ENCODE data around the gene B4GALNT3.
"Not testable (repeated sequence)": the region's sequence is repeated elsewhere in the genome, so short reads cannot be mapped to it uniquely, and the experiment has no call there.

The B4GALNT3 gene

DNA sequence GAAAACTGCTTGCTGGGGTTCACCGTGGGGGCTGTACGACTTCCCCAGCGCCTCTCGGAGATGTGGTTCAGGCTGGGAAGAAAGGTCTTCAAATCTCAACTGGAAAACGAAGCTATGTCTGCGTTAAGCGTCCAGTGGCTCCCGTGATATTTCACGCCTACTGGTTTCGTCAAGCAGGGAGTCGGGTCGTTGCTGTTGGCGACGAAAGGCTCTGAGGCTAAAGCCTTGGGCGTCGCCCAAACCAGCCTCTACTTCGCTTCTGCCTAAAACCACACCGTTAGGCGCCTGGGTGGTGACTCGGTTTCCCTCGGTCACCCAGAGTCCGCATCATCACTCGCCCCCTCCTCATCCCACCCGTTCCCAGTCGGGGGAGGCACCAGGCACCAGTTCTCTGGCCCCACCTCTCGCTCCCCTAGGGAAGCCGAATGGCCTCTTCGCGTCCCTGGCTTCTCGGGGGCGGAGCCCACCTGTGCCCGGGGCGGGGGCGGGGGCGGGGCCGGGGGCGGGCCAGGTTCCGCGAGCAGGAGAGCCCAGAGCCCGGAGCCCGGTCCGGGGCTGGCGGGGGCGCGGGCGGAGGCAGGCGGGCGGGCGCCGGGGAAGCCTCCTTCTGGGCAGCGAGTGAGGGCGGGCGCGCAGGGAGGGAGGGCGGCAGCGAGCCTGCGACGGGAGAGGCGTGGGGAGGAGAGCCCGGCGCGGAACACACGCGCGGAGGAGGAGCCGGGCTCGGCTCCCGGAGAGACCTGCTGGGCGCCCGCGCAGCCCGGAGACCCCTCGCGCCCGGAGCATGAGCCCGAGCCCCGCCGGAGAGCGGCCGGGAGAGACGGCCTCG, at the start of gene B4GALNT3:
Gene B4GALNT3, plus strand, starts transcription at position 510 of the 829 bp plus-strand sequence. CDS start 438 bp downstream, outside the sequence.
- no peak for DNase-seq (ENCODE audit: low read depth in 1 of 2, low spot score in 1 of 2)

DNA sequence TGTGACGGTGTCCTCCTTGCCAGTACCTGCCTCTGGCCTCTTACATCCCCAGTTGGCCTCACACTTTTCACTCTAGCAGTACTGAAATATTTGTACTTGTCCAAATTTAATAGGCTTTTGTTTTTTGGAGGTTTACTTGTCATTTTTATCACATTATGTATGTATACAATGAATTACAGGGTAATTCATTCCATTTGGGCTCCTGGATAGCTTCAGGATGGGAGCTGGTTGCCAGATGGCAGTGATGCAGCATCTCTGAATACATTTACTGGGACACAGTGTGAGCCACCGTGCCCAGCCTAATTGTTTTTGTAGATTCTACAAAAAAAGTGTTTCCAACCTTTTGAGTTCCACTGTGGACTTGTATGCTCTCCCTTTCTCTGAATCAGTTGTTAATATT, 44.9 kb upstream of the B4GALNT3 start:
- no peak for DNase-seq (ENCODE audit: low read depth in 1 of 2, low spot score in 1 of 2)

DNA sequence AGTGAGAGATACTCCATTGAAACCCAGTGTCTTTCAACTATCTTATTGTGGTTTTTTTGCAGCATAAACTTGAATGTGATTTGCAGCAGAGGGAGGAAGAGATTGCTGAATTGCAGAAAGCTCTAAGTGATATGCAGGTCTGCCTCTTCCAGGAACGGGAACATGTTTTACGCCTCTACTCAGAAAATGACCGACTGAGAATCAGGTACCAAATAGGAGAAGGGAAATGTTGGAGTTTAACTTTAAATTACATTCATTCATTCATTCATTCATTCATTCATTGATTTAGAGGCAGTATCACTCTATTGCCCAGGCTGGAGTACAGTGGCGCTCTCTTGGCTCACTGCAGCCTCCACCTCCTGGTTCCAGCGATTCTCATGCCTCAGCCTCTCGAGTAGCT, 41.3 kb upstream of the B4GALNT3 start:
- DNase-seq (ENCODE audit: low read depth in 1 of 2, low spot score in 1 of 2): no peak

DNA sequence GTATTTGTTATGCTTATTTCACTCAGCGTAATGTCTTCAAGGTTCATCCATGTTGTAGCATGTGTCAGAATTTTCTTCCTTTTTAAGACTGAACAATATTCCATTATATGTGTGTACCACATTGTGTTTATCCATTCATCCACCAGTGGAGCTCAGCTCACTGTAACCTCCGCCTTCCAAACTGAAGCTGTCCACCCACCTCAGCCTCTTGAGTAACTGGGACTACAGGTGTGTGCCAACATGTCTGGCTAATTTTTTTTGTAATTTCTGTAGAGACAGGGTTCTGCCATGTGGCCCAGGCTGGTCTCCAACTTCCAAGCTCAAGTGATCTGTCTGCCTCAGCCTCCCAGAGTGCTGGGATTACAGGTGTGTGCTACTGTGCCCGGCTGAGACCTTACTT, 37.2 kb upstream of the B4GALNT3 start:
- no peak for DNase-seq (ENCODE audit: low read depth in 1 of 2, low spot score in 1 of 2)

DNA sequence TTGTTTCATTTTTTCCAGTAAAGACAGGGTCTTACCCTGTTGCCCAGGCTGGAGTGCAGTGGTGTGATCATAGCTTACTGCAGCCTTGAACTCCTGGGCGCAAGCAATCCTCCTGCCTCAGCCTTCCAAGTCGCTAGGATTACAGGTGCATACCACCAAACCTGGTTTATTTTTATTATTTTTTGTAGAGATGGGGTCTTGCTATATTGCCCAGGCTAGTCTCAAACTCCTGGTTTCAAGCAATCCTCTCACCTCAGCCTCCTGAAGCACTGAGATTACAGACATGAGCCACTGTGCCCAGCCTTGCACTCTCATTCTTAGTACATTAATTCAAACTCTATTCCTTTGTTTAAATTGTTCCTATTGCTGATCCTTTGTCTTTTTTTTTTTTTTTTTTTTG, 24.0 kb upstream of the B4GALNT3 start:
- DNase-seq (ENCODE audit: low read depth in 1 of 2, low spot score in 1 of 2): not testable (repeated sequence)

DNA sequence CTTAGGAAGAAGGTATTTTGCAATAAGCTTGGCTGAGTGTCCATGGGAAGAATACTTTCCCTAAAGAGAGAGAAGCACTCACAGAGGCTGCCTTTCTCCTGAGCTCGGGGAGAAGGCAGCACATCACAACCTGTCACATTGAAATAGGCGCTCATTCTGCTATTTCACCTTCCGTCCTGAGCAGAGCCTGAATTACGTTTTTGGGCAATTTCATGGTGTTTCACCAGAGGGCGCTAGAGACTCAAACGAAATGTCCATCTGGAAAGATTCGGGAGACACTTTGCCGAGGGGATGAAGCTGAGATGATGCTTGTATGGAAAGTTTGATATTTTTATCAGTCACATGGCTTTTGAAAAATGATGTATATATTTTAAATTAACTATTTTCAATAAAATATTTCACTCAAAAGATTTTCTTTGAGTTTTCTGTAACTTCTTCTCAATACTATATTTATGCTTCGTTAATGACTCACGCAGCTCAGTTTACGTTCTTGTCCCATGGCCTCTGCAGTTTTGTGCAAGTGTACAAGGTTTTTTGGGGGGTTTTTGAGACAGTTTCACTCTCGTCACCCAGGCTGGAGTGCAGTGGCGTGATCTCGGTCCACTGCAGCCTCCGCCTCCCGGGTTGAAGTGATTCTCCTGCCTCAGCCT, 17.4 kb upstream of the B4GALNT3 start:
- no peak for DNase-seq (ENCODE audit: low read depth in 1 of 2, low spot score in 1 of 2)

DNA sequence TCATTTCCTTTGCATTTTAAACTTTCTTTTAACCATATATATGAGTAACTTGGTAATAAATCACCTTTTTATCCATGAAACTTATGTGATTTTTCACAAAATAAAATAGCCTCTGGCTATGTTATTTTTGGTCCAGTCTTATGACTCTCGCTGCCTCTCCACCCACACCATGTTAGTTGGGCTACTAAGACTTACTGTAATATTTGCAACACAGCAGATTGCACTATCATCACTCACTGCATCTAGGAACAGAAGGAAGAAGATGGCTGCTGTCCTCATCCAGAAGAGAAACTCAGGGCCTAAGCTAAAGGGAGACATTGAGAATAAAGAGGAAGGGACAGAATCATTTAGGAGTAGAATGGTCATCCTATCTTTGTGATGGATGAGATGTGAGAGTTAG, 12.6 kb upstream of the B4GALNT3 start:
- no peak for DNase-seq (ENCODE audit: low read depth in 1 of 2, low spot score in 1 of 2)

DNA sequence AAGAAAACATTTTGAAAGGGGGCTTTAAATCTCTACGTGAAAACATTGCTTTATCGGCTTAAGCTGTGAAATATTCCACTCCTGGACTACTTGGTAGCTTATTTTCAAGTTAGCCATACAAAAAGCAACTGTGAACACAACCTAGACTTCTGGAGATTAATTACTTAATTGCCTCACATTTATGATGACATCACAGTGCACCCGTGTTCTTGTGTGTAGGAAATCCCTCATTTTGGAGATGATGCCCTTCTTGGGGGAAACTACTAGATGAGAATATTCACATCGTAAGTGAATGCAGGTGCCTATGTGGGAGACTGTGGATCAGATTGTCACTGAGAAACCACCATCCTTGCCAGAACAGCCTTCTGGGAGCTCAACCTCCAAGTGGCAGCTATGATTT, 10.5 kb upstream of the B4GALNT3 start:
- DNase-seq (ENCODE audit: low read depth in 1 of 2, low spot score in 1 of 2): no peak

DNA sequence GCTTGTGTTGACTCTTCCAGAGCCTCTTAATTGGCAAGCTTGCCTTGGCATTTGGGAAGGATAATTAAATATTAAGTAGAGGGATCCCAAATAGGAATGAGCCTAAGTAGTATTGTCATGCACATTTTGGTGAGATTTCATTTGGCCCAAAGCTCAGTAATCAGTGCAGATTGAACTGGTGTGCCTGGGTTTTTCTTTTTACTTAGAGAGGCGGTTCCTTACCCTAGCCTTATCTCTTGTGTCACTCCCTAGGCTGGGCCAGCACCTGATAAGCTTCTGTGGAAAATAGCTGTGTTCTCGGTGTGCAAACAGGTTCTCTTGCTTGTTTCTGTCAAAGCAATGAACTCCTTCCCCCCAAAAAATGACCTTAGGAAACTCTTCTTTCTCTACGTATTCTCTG, 9.3 kb upstream of the B4GALNT3 start:
- DNase-seq (ENCODE audit: low read depth in 1 of 2, low spot score in 1 of 2): no peak

DNA sequence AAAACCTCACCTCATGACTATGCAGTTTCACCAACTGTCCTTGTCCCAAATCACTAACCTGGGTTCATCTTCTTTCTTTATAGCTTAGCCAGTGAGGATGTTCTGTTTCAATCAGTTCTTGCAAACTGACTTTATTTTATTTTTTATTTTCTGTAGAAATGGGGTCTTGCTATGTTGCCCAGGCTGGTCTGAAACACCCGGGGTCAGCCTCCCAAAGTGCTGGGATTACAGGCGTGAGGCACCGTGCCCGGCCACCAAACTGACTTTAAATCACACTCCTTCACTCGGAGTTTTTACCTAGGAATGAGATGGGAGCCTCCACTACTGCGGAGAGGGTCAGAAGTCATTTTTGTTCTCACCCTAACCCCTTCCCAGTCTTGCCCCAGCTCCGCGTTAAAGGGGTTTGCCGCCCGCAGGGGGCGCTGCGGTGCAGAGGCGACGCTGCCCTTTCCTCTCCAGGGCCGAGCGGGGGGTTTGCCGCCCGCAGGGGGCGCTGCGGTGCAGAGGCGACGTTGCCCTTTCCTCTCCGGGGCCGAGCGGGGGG, 7.0 kb upstream of the B4GALNT3 start:
- DNase-seq (ENCODE audit: low read depth in 1 of 2, low spot score in 1 of 2): peak in 1 of 2 donors; percentile 23

DNA sequence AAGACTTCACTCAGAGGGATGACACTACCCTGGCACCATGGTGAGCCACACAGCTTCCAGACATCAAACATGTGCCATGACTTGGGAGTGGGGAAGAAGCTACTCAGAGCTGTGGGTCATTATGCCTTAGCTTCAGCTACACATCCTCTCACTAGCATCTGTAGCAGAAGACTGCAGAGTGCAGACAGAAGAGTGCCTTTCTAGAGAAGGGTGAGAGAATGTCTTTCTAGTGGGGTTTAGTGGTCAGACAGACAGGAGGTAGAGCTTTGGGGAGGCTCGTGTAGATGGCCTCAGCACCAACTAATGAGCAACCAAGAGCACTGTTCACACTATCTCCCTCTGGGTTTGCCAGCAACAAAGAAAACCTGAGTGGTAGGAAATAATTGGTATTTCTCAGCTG, 4.9 kb upstream of the B4GALNT3 start:
- DNase-seq (ENCODE audit: low read depth in 1 of 2, low spot score in 1 of 2): no peak

DNA sequence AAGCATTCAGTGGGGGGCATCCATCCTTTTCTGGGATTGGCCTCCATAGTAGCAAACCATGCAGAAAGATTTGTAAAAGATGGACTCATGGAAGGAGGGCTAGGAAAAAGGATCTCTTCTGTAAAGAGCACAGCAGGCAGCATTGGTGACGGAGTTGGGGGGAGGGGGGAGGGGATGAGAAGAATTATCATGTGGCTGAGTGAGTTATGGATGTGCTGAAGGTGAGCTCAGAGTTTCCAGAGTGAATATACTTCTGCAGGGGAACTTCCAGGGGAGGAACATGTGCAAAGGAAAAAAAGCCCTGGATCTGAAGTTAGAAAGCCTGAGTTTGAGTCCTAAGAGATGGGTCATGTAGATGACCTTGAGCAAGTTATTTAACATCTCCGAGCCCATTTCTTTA, 3.9 kb upstream of the B4GALNT3 start:
- no peak for DNase-seq (ENCODE audit: low read depth in 1 of 2, low spot score in 1 of 2)

DNA sequence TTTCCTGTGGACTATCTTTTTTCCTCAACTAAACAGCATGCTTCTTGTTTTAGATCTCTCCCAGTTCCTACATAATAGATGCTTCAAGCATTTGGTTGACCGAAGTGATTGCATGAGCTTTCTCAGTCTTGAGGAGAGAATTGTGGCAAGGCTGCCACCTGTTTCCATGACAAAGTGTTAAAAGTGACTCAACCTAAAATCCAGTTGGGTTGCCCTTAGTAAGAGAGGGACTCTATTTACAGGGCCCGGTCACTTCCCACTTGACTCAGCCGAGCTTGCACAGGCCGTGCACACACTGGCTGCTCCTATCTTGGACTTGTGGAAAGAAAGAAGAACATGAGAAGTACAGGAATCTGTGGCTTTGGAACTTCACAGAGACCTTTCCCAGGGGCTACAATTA, 2.1 kb upstream of the B4GALNT3 start:
- DNase-seq (ENCODE audit: low read depth in 1 of 2, low spot score in 1 of 2): no peak

DNA sequence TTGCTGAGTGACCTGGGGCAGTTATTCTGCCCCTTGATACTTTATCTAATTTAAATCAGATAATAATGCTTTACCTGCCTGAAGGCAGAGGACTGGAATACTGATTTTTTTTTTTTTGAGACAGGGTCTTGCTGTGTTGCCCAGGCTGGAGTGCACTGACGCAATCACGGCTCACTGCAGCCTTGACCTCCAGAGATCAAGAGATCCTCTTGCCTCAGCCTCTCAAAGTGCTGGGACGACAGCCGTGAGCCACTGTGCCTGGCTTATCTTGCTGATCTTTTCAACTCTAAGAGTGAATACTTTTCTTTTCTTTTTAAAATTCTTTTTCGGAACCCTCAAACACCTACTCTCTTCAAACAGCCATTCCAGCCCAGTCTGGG, 699 bp upstream of the B4GALNT3 start:
- no peak for DNase-seq (ENCODE audit: low read depth in 1 of 2, low spot score in 1 of 2)

DNA sequence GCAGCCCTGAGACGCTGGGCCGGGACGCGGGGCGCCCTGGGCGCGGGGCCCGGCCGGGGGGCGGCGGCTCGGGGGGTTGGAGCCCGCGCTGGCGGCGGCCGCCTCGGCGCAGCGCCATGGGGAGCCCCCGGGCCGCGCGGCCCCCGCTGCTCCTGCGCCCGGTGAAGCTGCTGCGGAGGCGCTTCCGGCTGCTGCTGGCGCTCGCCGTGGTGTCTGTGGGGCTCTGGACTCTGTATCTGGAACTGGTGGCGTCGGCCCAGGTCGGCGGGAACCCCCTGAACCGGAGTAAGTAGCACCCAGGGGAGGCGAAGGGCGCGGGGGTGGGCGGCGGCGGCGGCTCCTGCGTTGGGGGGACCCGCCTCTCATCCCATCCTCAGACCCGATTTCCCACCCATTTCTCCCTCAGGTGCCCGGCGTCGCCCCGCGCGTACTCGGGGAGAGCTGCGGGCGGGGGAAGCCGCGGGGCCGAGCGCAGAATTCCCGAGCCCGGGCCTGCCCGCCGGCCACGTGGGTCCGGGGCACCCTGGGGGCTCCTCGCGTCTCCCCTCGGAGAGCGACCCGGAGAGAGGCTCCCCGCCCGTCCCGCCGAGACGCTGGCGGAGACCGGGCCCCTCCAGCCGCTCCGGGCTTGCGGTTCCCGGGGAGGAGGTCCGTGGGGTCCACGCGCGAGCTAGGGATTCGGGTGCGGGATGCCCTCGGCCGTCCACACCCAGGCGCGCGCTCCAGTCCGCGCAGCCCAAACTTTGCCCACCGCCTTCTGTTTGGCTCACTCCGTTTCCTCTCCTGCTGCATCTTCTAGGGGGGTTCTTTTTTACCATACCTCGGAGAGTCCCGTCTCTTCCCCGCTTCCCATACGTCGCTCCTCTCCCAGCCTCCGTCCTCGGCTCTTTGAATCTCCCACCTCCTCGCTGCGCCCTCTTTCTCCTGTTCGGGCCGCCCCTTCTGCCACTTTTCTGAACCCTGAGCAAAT, 807 bp downstream of the B4GALNT3 start:
- DNase-seq (ENCODE audit: low read depth in 1 of 2, low spot score in 1 of 2): no peak

DNA sequence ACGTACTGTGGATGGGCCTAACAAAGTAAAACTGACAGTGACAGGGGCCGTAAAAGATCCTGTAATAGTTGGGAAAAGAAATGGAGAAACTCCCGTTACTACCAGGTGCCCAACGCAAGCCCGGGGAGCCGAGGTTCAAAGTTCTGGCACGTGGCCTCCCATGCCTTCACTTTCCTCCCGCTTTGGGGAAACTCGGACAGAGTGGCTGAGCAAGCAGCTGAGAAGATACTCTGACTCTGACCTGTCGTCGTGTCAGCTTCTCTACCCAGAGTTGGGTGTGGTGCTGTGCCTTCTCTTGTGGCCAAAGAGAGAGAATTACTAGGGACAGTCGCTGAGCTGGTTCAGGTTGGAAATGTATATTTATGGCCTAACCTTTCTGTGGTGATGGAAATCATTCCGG, 1.7 kb downstream of the B4GALNT3 start:
- no peak for DNase-seq (ENCODE audit: low read depth in 1 of 2, low spot score in 1 of 2)

DNA sequence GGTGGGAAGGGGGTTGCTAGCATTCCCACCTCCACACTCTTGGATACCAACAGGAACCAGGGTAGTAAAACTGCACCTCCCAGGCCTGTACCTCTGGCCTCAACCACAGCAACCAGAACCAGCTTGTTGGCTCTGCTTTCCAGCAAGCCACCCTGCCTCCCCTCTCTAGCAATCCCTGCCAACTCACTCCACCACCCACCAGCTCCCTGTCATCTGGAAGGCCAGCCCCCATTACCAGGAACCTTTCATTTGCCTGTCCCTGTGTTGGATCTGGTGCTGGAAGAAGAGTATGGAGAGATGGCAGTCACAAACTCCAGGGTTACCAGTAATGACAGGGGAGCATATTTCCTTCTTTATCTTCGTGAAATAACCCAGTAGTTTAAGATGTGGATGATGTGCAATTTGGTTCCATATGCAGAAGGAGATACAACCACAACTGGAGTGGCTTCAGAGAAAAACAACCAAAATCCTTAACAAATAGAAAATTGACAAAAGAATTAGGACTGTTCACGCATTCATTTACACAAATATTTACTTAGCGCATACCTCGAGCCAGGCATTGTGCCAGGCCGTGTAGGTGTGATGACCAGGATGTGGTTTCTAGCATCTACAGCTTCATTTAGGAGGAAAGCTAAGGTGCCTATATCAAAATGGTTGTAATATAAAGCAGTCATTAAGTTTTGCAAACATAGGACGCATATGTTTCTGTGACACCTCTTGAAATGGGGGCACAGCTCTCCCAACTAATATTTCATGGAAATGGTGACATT, 3.4 kb downstream of the B4GALNT3 start:
- no peak for DNase-seq (ENCODE audit: low read depth in 1 of 2, low spot score in 1 of 2)

DNA sequence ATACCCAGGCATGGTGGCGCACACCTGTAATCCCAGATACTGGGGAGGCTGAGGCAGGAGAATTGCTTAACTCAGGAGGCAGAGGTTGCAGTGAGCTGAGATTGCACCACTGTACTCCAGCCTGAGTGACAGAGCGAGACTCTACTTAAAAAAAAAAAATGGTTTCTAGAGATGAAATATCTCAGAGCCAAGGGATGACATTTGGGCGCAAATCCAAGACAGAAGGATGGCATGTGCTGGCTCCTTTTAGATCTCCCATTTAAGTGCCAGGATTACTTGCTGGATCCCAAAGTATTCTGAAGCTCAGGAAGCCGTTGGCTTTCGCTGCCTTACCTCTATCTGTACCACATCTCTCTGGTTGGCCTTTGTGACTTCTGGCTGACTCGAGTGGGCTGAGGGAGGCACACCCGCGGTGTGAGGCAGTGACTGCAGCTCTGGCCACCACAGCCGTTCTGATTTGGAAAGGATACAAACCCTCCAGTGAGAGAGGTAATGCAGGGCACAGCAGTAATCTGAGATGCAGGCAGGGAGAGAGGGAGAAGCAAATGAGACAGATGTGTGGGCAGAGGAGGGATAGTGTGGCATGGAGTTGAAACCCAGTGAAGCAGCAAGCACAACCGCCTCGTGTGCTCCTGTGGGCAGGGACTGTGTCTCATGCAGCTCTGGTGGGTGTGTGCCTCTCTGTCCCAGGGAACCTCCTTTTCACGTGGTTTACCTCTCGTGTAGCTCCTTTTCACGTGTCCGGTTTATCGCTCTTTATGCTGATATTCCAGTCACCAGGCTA, 4.9 kb downstream of the B4GALNT3 start:
- no peak for DNase-seq (ENCODE audit: low read depth in 1 of 2, low spot score in 1 of 2)

DNA sequence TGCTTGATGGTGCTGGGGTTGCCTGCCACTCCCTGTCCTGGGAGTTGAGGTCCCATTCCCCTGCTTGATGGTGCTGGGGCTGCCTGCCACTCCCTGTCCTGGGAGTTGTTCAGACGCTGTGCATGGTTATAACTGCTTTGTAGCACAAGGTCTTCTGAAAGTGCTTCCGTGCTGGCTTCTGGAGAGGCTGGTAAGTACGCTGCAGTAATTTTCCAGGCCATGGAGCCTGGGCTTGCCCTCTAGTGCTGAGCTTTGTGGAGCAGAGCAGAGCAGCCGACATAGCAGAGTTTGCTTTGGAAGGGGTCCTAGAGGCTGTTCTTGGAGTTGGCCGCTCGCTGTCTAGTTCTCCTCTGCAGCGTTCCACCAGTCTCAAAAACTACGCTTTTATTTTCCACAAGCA, 6.3 kb downstream of the B4GALNT3 start:
- no peak for DNase-seq (ENCODE audit: low read depth in 1 of 2, low spot score in 1 of 2)

DNA sequence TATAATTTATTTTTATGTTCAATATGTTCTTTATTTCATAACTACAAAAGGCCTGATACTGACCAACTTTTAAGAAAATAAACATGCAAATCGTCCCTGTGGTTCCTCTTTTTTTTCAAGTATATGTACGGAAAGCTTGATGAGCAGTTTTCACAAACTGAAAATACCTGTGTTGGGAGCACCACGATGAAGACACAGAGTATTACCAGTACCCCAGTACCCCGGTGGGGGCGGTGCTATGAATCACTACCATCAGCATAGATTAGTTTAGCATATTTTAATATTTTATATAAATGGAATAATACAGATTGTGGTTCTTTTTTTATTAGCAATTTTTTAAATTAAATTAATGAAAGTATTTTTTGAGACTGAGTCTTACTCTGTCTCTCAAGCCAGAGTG, 7.0 kb downstream of the B4GALNT3 start:
- DNase-seq (ENCODE audit: low read depth in 1 of 2, low spot score in 1 of 2): no peak

All from activated CD4-positive, alpha-beta T cell treated with anti-CD3 and anti-CD28 coated beads, Interleukin-2, amount 50 U/mL, for 24 hours (primary cell).